Natural killer cell (primary cell): Measurements from ENCODE around the gene ZDHHC9. TPM values are rescaled to one million over a fixed set of nuclear protein-coding genes. Genes with fewer than 3 reads are reported as not detected.
A peak's percentile ranks its signal among the peaks of the same experiment; 100 is the strongest.

Experiments used
- ATAC-seq, 3 donors: fragments of 150-1000 bp in 2 of 3; fragments of 200-7000 bp in 1 of 3; cut with Tn5 transposase; 1 replicate in 1 of 3; 2 replicates in 2 of 3; pipeline ENCODE4 v1.10.0; 2021; ENCODE audit warnings: mild to moderate bottlenecking in 2 of 3, moderate library complexity in 2 of 3
- DNase-seq, 2 donors: peaks; one replicate each; pipeline versions ENCODE4 v3.0.0 to v3.0.0-alpha.2; 2013 to 2021; ENCODE audit warnings: mixed read lengths in 1 of 2
- H3K27ac ChIP-seq: one replicate; pipeline ENCODE4 v1.5.1; 2013; ENCODE audit warnings: mild to moderate bottlenecking, low read length
- H3K27me3 ChIP-seq: one replicate; pipeline ENCODE4 v1.6.1; 2013; ENCODE audit warnings: low read length; ENCODE audit not compliant: control insufficient read depth, insufficient read depth
- H3K36me3 ChIP-seq: one replicate; pipeline ENCODE4 v1.6.1; 2013; ENCODE audit warnings: low read length; ENCODE audit not compliant: control insufficient read depth, insufficient read depth
- H3K4me1 ChIP-seq: one replicate; pipeline ENCODE4 v1.6.1; 2013; ENCODE audit warnings: low read length; ENCODE audit not compliant: control insufficient read depth, insufficient read depth
- H3K4me3 ChIP-seq: one replicate; pipeline ENCODE4 v1.5.1; 2013; ENCODE audit warnings: low read length
- H3K9me3 ChIP-seq: one replicate; pipeline ENCODE4 v1.6.1; 2013; ENCODE audit warnings: low read length; ENCODE audit not compliant: control insufficient read depth, insufficient read depth
- H3K27ac Mint-ChIP-seq, 2 donors: one replicate each; pipeline ENCODE4 v1.8.0; 2022; ENCODE audit warnings: mild to moderate bottlenecking in 2 of 2, mixed read lengths in 2 of 2, moderate library complexity in 1 of 2
- H3K27me3 Mint-ChIP-seq, 2 donors: one replicate each; pipeline ENCODE4 v1.8.0; 2022; ENCODE audit warnings: low read depth in 2 of 2, mixed read lengths in 2 of 2
- H3K36me3 Mint-ChIP-seq: one replicate; pipeline ENCODE4 v1.8.0; 2022; ENCODE audit warnings: mixed read lengths
- H3K4me1 Mint-ChIP-seq, 2 donors: one replicate each; pipeline ENCODE4 v1.8.0; 2022; ENCODE audit warnings: mixed read lengths in 2 of 2
- H3K4me3 Mint-ChIP-seq: one replicate; pipeline ENCODE4 v1.8.0; 2022; ENCODE audit warnings: mild to moderate bottlenecking, moderate library complexity, mixed read lengths
- H3K9me3 Mint-ChIP-seq, 2 donors: one replicate each; pipeline ENCODE4 v1.8.0; 2022; ENCODE audit warnings: mixed read lengths in 2 of 2
- CTCF ChIP-seq: fragments of 200-600 bp; IDR thresholded peaks from one replicate; pipeline ENCODE4 v1.8.0; 2022; ENCODE audit warnings: antibody characterized with exemption
- WGBS: methylation state at CpG from one replicate; pipeline ENCODE4 v1.1.7; 2013; ENCODE audit warnings: missing lambda C conversion rate; ENCODE audit not compliant: insufficient coverage; 5-methylcytosine and 5-hydroxymethylcytosine counted together
- intact Hi-C: fragments of 100-400 bp; cut with micrococcal nuclease; formaldehyde crosslinking; loops from one replicate; pipeline ENCODE4 v1.14.2; 2022
- total RNA-seq, 4 donors: library from RNA; stranded (reverse); fragments of 120-200 nt in 1 of 4; gene quantifications; one replicate each; pipeline versions ENCODE4 v1.2.3 to v1.2.4, GENCODE V29; 2013 to 2022

The ZDHHC9 gene
- total RNA-seq, 3 donors from 2014 or later (not counting 1 experiment from before 2014, with no cell fraction given): 1.0 to 3.0 (median 2.1) TPM

GRCh38 chrX:129808829-129809796 is 34.6 kb downstream of the ZDHHC9 start:
- peak in 2 of 3 donors; percentile 25 to 64 for ATAC-seq
- Histone ChIP-seq H3K27me3 (no peaks in the 10 kb centered on the region), H3K4me3 (no peak overlapping the region), H3K36me3 (no peaks in the 10 kb centered on the region), H3K4me1 (no peaks in the 10 kb centered on the region), H3K9me3 (no peaks in the 10 kb centered on the region), H3K27ac (no peak overlapping the region)
- H3K4me1 Mint-ChIP-seq: peaks cover 10 to 15% of the 10 kb centered on the region in 2 donors
- H3K4me3 Mint-ChIP-seq: no peak overlapping the region
- intact Hi-C loops: no loop called here
- WGBS: 80% methylated on average over 5 of the region's 7 CpGs
- DNase-seq: no peak
- H3K36me3 Mint-ChIP-seq: no peaks in the 10 kb centered on the region
- no peaks in the 10 kb centered on the region for H3K9me3 Mint-ChIP-seq
- no peaks in the 10 kb centered on the region for H3K27me3 Mint-ChIP-seq
- H3K27ac Mint-ChIP-seq: peak overlapping the region in 1 of 2 donors; percentile 36
- TF ChIP-seq CTCF: no peak

GRCh38 chrX:129808158-129808828 is 35.4 kb downstream of the ZDHHC9 start:
- no peak for TF ChIP-seq CTCF
- ATAC-seq (no peak), DNase-seq (no peak)
- Histone ChIP-seq H3K4me3 (no peak overlapping the region), H3K27ac (no peak overlapping the region), H3K9me3 (no peaks in the 10 kb centered on the region), H3K4me1 (no peaks in the 10 kb centered on the region), H3K36me3 (no peaks in the 10 kb centered on the region), H3K27me3 (no peaks in the 10 kb centered on the region)
- Mint-ChIP-seq H3K27me3 (no peaks in the 10 kb centered on the region), H3K4me1 (peaks cover 10 to 15% of the 10 kb centered on the region in 2 donors), H3K9me3 (no peaks in the 10 kb centered on the region), H3K4me3 (no peak overlapping the region), H3K27ac (peak overlapping the region in 1 of 2 donors; percentile 36), H3K36me3 (no peaks in the 10 kb centered on the region)
- 100% methylated on average over 1 of the region's 2 CpGs for WGBS
- intact Hi-C loops: no loop called here

- H3K27ac Mint-ChIP-seq: no peak overlapping the region
- DNase-seq (no peak), ATAC-seq (no peak)
- Histone ChIP-seq H3K4me3 (no peak overlapping the region), H3K36me3 (no peaks in the 10 kb centered on the region), H3K27me3 (no peaks in the 10 kb centered on the region), H3K9me3 (no peaks in the 10 kb centered on the region), H3K27ac (no peak overlapping the region), H3K4me1 (no peaks in the 10 kb centered on the region)
- no peak overlapping the region for H3K4me3 Mint-ChIP-seq
- H3K4me1 Mint-ChIP-seq: peaks cover 16 to 21% of the 10 kb centered on the region in 2 donors
- H3K9me3 Mint-ChIP-seq: no peaks in the 10 kb centered on the region
- intact Hi-C loops: no loop called here
- no peaks in the 10 kb centered on the region for H3K27me3 Mint-ChIP-seq
- WGBS: 76% methylated on average over 2 of the region's 4 CpGs
- no peak for TF ChIP-seq CTCF
- H3K36me3 Mint-ChIP-seq: no peaks in the 10 kb centered on the region
Observed at GRCh38 chrX:129804806-129805205, 38.9 kb downstream of the ZDHHC9 start.
